Measurements from ENCODE around the gene CLCA1. TPM values are rescaled to one million over a fixed set of nuclear protein-coding genes. Genes with fewer than 3 reads are reported as not detected.
A peak's percentile ranks its signal among the peaks of the same experiment; 100 is the strongest.

CLCA1 gene
- total and polyA plus RNA-seq, 2 experiments from 2014 or later = not detected

GRCh38 chr1:86429122-86429725 is 39.5 kb upstream of the CLCA1 start:
- ATAC-seq = no peak
- H3K27me3 Mint-ChIP-seq (ENCODE audit: insufficient read depth, low read depth, poor library complexity) = no peaks in the 10 kb centered on the region

More at GRCh38 chr1:86429122-86429725, 39.5 kb upstream of the CLCA1 start:
- no peaks in the 10 kb centered on the region for H3K36me3 Mint-ChIP-seq (ENCODE audit: low read depth)
- H3K4me1 Mint-ChIP-seq = peaks cover 4% of the 10 kb centered on the region; the same call in 1 of the 3 replicates
- DNase-seq (ENCODE audit: low spot score) = no peak
- H3K9me3 Mint-ChIP-seq = no peaks in the 10 kb centered on the region
- Histone ChIP-seq H2AFZ (peak overlapping the region; percentile 33; the same call in 1 of the 2 replicates), H3K4me2 (no peak overlapping the region), H3K27me3 (ENCODE audit: insufficient read depth) (no peaks in the 10 kb centered on the region), H3K4me3 (no peak overlapping the region), H3K4me1 (ENCODE audit: insufficient read depth) (no peaks in the 10 kb centered on the region), H3K79me2 (replicated peaks; ENCODE audit: insufficient read depth) (no peaks in the 10 kb centered on the region), H3F3A (replicated peaks; ENCODE audit: low read depth) (no peaks in the 10 kb centered on the region), H3K27ac (ENCODE audit: low read depth) (no peak overlapping the region), H3K36me3 (ENCODE audit: insufficient read depth) (no peaks in the 10 kb centered on the region), H3K9me2 (ENCODE audit: insufficient read depth) (no peaks in the 10 kb centered on the region), H4K20me1 (replicated peaks; ENCODE audit: insufficient read depth) (no peaks in the 10 kb centered on the region)
- no peak for TF ChIP-seq POLR2AphosphoS5 (IDR thresholded peaks at IDR 0.05; ENCODE audit: low read depth)
- TF ChIP-seq, protein P1, sequence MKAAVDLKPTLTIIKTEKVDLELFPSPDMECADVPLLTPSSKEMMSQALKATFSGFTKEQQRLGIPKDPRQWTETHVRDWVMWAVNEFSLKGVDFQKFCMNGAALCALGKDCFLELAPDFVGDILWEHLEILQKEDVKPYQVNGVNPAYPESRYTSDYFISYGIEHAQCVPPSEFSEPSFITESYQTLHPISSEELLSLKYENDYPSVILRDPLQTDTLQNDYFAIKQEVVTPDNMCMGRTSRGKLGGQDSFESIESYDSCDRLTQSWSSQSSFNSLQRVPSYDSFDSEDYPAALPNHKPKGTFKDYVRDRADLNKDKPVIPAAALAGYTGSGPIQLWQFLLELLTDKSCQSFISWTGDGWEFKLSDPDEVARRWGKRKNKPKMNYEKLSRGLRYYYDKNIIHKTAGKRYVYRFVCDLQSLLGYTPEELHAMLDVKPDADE (IDR thresholded peaks at IDR 0.05) = no peak
- TF ChIP-seq NANOG (IDR thresholded peaks at IDR 0.05; ENCODE audit: borderline replicate concordance) = no peak
- TF ChIP-seq CTCF (conservative IDR thresholded peaks at IDR 0.05; ENCODE audit: low read depth in 2 of 2) = no peak
- TF ChIP-seq EZH2 (IDR thresholded peaks at IDR 0.05; ENCODE audit: low read depth, unreplicated experiment) = no peak
- no peak for TF ChIP-seq REST (IDR thresholded peaks at IDR 0.05; ENCODE audit: unreplicated experiment)
- H3K27ac Mint-ChIP-seq = no peak overlapping the region
- no peak overlapping the region for H3K4me3 Mint-ChIP-seq
